GM21367 (cell line): ENCODE data around the gene TRAF6.
"Not testable (repeated sequence)": the region's sequence is repeated elsewhere in the genome, so short reads cannot be mapped to it uniquely, and the experiment has no call there.

Source experiments
- ATAC-seq: cut with Tn5 transposase; IDR thresholded peaks from one replicate; pipeline ENCODE4 v1.9.1; 2021; ENCODE audit not compliant: unreplicated experiment

The TRAF6 gene

DNA sequence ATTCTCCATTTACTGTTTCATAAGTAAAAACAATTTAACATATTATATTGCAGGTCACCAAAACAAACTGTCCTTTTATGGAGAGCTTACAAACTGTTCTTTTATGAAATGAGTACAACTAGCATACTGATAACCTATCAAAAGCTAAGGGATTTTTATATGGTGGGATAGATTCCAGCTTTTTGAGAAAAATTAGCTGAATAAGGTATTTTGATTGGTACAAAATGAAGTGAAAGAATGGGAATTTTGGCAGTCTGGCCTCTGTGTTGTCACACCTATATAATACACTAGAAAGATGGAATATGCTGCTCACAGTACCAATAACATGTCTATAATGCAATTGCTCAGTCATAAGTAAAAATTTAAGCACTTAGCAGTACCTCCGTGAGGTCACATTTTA lies 11.4 kb downstream of the TRAF6 start:
- no peak for ATAC-seq

DNA sequence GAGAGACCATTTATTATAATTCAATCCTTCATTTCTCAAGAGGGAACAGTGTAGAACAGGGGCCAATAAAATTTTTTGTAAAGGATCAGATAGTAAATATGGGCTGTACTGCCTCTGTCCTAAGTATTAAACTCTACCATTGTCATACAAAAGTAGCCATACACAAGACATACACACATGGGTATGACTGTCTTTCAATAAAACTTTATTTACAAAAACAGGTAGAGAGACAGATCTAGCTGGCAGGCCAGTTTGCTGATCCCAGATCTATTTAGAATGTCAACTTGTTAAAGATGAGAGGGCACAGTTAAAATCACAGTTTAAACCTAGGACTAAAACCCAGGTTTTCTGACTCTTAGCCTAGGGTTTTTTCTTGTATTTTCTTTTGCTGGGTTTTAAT lies 16.7 kb downstream of the TRAF6 start:
- no peak for ATAC-seq

DNA sequence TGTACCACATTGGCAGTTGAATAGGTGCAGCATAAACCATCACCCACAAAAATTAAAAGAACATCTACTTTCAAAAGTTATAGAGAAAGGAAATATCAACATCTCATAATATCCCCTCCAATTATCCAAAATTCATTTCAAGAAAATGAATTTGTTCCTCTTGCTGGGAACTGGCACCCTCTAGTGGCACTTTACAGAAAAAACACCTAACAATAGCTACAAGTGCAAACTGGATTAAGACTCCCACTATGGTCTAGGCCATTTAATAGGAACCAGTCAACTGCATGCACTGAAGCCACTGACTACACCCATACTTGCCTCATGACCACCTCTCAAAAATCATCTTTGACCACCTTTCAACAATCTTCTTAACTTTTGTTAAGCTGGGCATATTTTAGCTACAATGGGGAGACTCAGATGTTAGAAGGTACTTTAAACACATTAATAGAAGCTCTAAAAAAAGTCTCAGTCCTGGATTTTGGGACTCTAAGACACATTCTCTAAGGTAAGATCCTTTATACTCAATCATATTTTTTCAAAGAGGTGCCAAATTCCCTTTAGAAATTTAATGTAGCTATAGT lies 17.3 kb downstream of the TRAF6 start:
- no peak for ATAC-seq

DNA sequence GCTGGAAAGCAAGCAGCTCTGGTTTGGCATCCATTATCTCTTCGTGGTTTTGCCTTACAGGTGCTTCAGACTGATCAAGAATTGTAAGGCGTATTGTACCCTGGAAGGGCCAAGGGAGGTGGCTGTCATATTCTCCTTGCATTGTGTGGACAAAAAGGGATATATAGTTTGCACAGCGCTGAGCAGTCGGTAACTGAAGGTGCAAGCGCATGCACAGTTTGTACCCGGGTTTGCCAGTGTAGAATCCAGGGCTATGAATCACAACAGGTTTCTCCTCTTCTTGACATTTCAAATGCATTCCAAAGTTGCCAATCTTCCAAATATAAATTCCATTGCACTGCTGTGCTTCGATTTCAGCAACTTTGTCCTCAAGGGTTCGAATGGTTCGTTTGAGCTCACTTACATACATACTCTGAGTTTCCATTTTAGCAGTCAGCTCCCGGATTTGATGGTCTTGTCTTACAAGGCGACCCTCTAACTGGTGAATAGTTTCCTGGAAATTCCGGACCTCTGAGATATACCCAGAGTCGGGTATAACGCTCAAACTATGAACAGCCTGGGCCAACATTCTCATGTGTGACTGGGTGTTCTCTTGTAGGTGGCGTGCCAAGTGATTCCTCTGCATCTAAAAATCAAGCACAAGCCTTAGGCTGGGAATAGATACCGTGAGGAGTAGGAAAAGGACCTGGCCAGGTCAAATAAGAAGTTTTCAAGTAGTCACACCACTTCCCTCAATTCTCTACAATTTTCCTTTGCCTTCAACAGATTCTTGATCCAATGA lies 19.9 kb downstream of the TRAF6 start:
- ATAC-seq: no peak

DNA sequence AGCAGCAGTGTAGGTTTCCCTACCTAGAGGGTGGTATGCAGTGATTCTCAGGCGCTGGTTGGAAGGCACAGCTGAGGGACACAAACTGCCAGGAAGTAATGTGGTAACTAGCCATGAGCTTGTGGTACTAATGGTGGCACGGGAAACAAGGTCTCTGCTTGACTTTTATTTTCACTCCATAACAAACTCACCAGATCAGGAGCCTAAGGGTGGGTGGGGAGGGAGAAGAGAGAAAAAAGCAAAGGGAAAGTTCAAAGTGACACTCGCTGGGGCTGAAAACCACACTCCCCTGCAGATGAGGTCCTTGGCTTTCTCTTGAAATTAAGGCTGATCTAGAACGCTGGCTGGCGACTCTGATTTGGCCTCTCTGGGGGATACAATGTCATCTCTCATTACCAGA lies 22.0 kb downstream of the TRAF6 start:
- ATAC-seq: peak; percentile 48

DNA sequence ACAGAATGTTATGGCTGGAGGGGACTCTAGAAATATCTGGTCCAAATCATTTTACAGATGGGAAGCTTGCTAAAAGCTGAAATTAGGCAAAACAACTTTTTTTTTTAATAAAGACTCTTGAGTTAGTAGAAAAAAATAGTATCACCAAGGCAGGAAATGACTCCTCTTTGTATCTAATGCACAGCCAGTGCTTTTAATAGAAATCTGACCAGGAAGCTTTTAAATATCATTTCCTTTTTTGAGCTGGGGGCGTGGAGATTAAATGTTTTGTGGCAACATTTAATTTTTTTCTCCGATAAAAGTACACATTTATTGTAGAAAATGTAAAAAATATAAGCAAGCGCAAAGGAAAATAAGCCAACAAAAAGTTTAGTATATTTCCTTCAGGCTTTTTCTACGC lies 22.5 kb downstream of the TRAF6 start:
- ATAC-seq: no peak

DNA sequence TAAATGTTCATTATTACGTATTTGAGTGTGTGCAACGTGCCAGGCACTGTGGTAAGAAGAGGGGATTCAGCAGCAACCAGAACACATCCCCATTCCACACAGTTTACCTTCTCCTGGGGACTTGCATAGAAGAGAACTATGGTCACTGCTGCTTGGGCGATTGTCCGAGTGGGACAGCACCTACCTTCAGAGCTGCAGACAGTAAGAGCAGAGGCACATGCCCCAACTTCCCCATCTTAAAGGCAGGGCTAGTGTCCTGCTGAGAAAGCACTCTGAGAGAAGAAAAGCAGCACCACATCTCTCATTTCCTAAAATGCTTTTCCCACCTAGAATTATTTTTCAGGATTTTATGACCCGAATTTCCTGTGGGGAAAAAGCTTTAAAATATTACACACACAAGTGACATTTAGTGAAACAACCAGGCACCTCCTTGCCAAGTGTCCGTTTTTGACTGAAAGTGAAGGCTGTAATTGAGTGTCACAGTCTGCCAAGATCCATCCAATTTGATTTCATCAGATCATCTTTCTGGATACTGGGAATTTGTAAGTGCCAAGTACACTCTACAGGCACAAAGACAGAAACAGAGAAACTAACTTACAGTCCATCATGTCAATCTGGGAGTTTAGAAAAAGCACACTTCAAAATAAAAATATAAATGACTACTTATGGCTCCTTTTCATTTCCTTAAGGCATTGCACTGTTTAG lies 24.6 kb downstream of the TRAF6 start:
- ATAC-seq: no peak

DNA sequence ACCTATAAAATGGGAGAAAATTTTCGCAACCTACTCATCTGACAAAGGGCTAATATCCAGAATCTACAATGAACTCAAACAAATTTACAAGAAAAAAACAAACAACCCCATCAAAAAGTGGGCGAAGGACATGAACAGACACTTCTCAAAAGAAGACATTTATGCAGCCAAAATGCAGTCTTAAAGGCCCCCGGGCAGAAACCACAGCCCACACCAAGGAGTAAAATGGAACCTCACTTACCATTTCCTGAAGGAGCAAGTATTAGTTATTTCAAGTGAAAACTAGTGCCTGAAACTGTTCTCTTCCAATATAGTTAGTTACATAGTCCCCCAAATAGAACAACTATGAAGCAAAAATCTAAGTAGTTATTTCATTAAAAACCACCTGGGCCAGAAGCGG lies 27.0 kb downstream of the TRAF6 start:
- not testable (repeated sequence) for ATAC-seq

DNA sequence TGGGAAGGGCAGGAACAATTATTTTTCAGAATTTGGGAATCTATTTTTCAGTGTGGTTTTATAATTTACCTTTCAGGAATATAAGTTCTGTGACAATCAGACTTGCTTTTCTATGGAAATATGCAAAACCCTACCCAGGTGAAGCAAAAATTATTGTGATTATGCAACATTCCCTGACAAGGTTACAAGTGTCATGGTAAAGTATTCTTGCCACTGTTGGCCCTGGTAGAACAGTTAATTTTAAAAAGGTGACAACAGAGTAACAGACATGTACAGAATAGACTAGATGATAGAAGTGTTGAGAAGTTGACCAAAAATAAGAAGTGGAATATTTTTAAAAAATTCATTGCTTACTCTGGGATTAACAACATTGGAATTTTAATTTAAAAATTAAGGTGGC lies 29.2 kb downstream of the TRAF6 start:
- no peak for ATAC-seq

DNA sequence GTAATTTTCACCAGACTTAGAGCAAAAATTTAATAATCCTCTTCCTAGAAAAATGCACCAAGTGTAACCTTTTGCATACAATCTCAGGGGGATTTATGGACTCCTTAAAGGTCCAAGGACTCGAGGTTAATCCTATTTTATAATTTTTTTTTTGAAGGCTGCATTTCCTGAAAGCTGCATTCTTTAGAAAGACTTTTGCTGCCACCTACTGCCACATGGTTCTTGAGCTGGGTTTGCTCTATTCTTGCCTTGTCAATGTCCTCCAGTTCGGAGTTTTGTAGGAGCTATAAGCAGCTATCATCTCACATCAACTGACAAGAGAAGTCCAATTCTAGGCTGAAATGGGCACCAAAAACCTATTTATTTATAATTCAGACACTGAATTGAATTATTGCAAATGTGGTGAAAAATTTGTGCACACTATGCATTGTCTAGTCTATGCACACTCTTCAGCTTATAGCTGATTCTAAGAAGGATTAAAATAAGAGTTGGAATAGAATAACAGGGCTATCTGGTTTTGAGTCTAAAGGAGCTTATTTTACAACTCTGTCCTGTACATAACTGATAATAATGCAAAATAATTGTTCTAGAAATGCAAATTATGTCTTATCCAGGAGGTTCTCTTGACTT lies 31.3 kb downstream of the TRAF6 start:
- ATAC-seq: no peak

DNA sequence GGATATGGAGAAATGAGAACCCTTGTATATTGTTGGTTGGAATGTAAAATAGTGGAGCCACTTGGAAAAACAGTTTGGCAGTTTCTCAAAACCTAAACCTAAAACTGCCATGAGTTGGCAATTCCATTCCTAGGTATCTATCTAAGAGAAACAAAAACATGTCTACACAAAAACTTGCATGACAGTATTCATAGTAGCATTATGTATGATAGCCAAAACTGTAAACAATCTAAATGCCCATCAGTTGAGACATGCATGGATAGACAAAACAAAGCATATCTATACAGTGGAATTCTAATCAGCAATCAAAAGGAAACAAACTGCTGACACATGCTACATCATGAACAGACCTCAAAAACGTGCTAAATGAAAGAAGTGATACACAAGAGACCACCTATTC lies 34.9 kb downstream of the TRAF6 start:
- ATAC-seq: no peak

DNA sequence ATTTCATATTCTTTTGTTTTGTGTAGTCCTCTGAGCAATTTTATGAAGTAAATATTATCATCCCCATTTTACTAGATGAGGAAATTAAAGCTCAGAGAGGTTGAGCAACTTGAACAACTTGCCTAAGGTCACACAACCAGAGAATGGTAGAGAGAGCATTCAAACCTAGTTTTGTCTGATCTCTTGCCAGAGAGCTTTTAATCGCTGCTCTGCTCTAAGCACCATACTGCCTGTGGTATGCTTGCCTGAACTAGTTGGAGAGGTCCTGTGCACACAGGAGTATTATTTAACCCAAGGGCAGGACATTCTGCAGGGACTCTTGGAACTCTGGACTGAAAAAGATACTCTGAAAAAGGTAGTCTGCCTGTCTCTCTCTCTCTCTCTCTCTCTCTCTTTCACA lies 38.5 kb downstream of the TRAF6 start:
- no peak for ATAC-seq

DNA sequence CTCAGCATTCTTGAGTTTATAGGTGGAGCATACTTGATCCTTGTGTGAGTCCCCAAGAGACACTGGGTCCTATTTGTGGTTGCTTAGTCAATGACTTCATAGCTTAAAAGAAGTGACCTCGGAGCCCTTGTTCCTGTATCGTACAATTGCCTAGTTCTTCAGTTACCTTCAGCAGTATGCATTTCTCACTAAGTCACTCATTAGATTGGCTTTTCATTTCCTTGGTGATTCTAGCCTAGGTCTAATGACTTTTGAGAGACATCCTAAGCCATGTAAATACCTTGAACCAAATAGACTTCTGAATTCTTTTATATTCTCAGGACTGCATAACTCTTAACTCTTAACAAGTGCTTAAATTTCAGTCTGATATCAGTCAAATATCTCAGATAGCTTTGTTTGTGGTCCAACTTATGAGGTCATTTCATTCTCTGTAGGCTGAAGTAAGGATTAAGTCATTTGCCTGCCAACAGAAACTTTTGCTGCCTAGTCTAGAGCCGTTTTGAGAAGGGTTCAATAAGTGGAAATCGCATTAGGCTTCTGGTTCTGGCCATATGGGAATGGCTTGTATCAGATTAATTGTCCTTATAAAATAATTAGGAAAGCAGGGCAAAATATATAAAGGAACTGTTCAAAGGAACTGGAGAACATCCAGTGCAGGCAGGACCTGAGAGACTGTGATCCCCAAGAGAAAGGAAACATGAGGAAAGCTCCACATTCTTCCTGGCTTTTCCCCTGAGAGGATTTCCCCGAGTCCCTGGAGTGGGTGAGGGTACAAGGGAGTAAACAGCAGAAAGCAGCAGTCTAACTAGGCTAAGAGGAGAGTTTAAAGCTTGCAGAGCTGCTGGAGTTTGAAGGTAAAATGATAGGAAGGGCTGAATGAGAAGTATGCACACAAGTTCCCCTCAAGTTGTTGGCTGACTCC lies 39.9 kb downstream of the TRAF6 start:
- ATAC-seq: no peak

DNA sequence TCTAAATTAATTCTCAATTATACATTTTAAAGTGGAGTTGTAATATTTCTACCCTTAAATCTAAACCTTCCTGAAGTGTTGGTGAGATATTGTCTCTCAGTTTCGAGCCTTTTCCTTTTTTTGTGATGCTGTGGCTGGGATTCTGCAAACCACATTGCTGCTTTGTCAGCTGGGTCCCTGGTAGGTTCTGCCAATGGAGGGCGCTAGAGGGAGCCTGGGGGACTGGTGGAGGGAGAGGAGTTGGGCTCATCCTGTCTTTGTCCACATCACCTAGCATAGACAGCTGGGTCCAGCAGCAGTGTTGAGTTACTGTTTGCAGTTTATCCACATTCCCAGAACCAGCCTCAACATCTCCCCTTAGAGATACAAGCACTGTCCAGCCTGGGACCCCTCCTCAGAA lies 41.0 kb downstream of the TRAF6 start:
- ATAC-seq: no peak

DNA sequence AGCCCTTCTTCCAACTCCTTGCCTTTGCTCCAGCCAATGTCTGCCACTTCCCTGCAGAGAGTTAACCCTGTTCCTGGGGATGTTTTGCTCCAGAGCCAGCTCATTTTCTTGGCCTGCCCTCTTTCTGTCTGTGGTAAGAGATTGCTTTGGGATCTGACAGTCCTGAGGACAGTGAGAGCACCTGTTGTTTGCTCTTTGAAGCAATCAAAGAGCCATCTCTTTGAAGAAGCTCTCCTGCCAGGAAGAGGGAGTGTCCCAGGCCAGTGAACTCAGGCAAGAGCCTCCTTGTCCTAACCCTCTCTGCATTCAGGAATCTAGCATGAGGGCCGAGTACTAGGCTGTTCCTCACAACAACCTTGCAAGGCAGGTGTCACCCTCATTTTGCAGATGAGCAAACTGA lies 42.2 kb downstream of the TRAF6 start:
- ATAC-seq: no peak

DNA sequence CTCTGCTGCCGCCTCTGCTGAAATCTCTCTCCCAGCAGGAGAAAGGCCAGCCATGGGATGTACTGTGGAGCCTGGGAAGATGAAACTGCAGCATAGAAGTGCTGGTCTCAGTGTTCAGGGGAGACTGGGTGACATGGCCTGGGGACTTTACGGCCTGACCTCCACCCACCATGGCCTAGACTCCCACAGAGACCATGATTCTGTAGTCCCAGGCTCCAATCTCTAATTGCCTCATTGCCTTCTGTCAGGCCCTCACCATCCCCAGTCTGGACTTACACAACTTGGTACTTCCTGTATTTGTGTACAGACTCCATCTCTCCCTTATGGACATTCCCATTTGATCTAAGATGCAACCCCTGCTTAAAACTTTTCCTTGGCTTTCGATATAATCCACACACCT lies 43.1 kb downstream of the TRAF6 start:
- no peak for ATAC-seq

DNA sequence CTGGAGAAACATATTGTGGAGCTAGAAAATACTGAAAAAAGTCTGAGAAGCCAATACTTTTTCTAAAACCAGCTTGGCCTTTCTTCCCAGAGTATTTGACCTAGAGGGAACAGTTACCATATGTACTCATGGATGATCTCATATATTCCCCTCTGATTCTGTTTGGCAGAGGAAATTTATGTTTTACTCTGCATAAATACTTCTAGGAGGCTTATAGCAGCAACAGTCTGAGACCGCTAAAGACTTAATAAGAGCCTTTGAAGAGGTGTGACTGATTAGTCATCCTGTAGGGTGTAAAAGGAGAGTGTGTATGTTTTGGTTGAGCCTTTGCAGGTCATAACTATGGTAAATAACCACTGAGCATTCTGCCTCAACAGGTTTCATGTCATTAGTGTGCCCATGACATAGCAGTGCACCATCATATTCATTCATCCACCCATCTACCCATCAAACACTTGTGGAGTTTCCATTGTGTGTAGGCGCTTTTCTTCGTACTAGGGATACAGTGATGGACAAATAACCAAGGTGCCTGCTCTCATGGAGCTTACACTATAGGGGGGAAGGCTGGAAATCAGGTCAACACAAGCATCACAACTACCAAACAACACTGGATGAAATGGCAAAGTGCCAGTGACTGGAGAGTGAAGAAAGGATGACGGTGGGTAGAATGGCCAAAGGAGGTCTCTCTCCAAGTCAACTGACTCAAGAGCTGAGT lies 44.5 kb downstream of the TRAF6 start:
- ATAC-seq: no peak

DNA sequence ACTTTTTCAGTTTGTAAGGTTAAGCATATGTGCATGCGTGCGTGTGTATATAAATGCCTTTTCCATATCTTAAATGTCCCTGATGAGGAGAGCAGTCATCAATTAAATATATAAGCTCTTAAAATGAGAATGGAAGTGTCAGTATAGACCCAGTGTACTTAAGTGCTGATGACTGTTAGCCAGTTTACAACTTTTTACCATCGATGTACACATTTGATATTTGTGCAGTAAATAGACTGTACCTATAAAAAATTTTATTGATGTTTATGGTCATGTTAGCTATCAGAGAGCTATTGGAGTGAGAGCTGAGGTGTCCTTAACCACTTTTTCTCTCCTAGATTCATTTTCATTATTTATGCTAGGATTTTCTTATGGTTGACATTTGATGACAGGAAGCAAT lies 45.4 kb downstream of the TRAF6 start:
- no peak for ATAC-seq

DNA sequence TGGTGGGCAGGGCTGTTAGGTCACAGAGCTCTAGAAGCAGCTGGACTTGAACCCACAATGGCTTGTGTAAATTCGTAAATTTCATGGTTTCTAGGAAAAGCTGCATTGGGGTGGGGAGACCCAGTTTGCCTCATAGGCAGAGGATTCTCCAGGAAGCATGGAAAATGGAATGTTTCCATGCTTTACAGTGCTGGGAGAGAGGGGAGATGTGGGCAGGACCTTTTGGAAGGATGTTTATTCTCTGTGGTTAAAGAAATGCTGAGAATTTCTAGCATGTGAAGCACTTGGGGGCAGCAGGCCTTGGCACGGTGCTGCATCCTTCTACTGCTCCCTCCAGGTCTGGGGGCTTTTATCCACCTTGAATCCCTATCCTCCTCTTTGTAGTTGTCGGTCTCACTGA lies 46.3 kb downstream of the TRAF6 start:
- no peak for ATAC-seq

DNA sequence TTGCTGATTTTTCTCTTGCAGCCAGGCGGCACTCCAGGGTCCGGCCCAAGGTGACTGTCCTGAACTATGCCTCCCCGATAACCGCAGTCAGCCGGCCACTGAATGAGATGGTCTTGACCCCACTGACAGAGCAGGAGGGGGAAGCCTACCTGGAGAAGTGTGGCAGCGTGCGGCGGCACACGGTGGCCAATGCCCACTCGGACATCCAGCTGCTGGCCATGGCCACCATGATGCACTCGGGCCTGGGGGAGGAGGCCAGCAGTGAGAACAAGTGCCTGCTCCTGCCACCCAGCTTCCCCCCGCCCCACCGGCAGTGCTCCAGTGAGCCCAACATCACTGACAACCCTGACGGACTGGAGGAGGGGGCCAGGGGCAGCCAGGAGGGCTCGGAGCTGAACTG lies 47.8 kb downstream of the TRAF6 start:
- ATAC-seq: no peak
